ENCODE data around the gene RPS6KA3.

The RPS6KA3 gene

GRCh38 chrX:20159797-20160385 is 106.8 kb downstream of the RPS6KA3 start:
- Histone ChIP-seq H3K27me3 (no peaks in the 10 kb centered on the region), H3K27ac (no peak overlapping the region), H3K4me3 (ENCODE audit: low read depth in 1 of 2, low read length in 1 of 2) (no peak overlapping the region), H3K36me3 (peaks cover 68% of the 10 kb centered on the region), H3K9me3 (no peaks in the 10 kb centered on the region), H3K4me1 (ENCODE audit: control insufficient read depth in 1 of 2, insufficient read depth in 1 of 2, low read depth in 1 of 2, low read length in 1 of 2) (no peaks in the 10 kb centered on the region)
- no peak for TF ChIP-seq CTCF (IDR thresholded peaks at IDR 0.05)

- no peak overlapping the region for H3K4me3 ChIP-seq (ENCODE audit: low read depth in 1 of 2, low read length in 1 of 2)
- TF ChIP-seq CTCF (IDR thresholded peaks at IDR 0.05) = no peak
- H3K4me1 ChIP-seq (ENCODE audit: control insufficient read depth in 1 of 2, insufficient read depth in 1 of 2, low read depth in 1 of 2, low read length in 1 of 2) = no peaks in the 10 kb centered on the region
- no peak overlapping the region for H3K27ac ChIP-seq
- H3K9me3 ChIP-seq = no peaks in the 10 kb centered on the region
- H3K36me3 ChIP-seq = peaks cover 53% of the 10 kb centered on the region
- no peaks in the 10 kb centered on the region for H3K27me3 ChIP-seq
Measured at GRCh38 chrX:20151689-20152088, 115.0 kb downstream of the RPS6KA3 start.

GRCh38 chrX:20149326-20149725 is 117.4 kb downstream of the RPS6KA3 start:
- no peak overlapping the region for H3K4me3 ChIP-seq (ENCODE audit: low read depth in 1 of 2, low read length in 1 of 2)
- no peaks in the 10 kb centered on the region for H3K27me3 ChIP-seq
- H3K9me3 ChIP-seq = no peaks in the 10 kb centered on the region
- no peaks in the 10 kb centered on the region for H3K4me1 ChIP-seq (ENCODE audit: control insufficient read depth in 1 of 2, insufficient read depth in 1 of 2, low read depth in 1 of 2, low read length in 1 of 2)
- H3K36me3 ChIP-seq = peaks cover 35% of the 10 kb centered on the region
- H3K27ac ChIP-seq = no peak overlapping the region
- no peak for TF ChIP-seq CTCF (IDR thresholded peaks at IDR 0.05)

GRCh38 chrX:20147561-20147960 is 119.1 kb downstream of the RPS6KA3 start:
- H3K27me3 ChIP-seq = no peaks in the 10 kb centered on the region
- no peaks in the 10 kb centered on the region for H3K9me3 ChIP-seq
- H3K36me3 ChIP-seq = peaks cover 19% of the 10 kb centered on the region
- peaks cover 0 to under 1% of the 10 kb centered on the region in 2 experiments for H3K4me1 ChIP-seq (ENCODE audit: control insufficient read depth in 1 of 2, insufficient read depth in 1 of 2, low read depth in 1 of 2, low read length in 1 of 2)
- no peak overlapping the region for H3K4me3 ChIP-seq (ENCODE audit: low read depth in 1 of 2, low read length in 1 of 2)
- no peak overlapping the region for H3K27ac ChIP-seq
- TF ChIP-seq CTCF (IDR thresholded peaks at IDR 0.05) = no peak

GRCh38 chrX:20144491-20144890 is 122.2 kb downstream of the RPS6KA3 start:
- Histone ChIP-seq H3K4me1 (ENCODE audit: control insufficient read depth in 1 of 2, insufficient read depth in 1 of 2, low read depth in 1 of 2, low read length in 1 of 2) (peaks cover 10 to 23% of the 10 kb centered on the region in 2 experiments), H3K9me3 (no peaks in the 10 kb centered on the region), H3K4me3 (ENCODE audit: low read depth in 1 of 2, low read length in 1 of 2) (no peak overlapping the region), H3K27ac (no peak overlapping the region), H3K36me3 (no peaks in the 10 kb centered on the region), H3K27me3 (no peaks in the 10 kb centered on the region)
- TF ChIP-seq CTCF (IDR thresholded peaks at IDR 0.05) = no peak

Data from neutrophil (primary cell).